Adrenal gland (tissue), 12 donors: ENCODE data around the gene NUDT3. TPM values are rescaled to one million over a fixed set of nuclear protein-coding genes. Genes with fewer than 3 reads are reported as not detected.

Experiments used
- DNase-seq, 7 donors: peaks; one replicate each; pipeline ENCODE4 v3.0.0-alpha.2; 2019 to 2020
- H3K27ac ChIP-seq, 5 donors: fragments of 200-600 bp; sonication (generic) in 4 of 5; 1 replicate in 3 of 5; 2 replicates in 2 of 5; pipeline versions ENCODE4 v1.5.1 to v1.8.0; 2016 to 2020; ENCODE audit warnings: mild to moderate bottlenecking in 1 of 5
- H3K27me3 ChIP-seq: fragments of 200-600 bp; 2 replicates; pipeline ENCODE4 v1.8.0; 2021
- H3K36me3 ChIP-seq, 2 donors: fragments of 200-600 bp; replicated peaks in 1 of 2; 1 replicate in 1 of 2; 2 replicates in 1 of 2; pipeline versions ENCODE4 v1.5.1 to v1.8.0; 2018 to 2022
- H3K4me1 ChIP-seq, 2 donors: fragments of 200-600 bp; replicated peaks in 1 of 2; 1 replicate in 1 of 2; 2 replicates in 1 of 2; pipeline versions ENCODE4 v1.5.1 to v1.8.0; 2018 to 2021
- H3K4me3 ChIP-seq, 4 donors: fragments of 200-600 bp; sonication (generic) in 3 of 4; one replicate each; pipeline ENCODE4 v1.5.1; 2016 to 2018
- H3K9me3 ChIP-seq, 3 donors: fragments of 200-600 bp; sonication (generic) in 1 of 3; replicated peaks in 1 of 3; 1 replicate in 2 of 3; 2 replicates in 1 of 3; pipeline versions ENCODE4 v1.5.1 to v1.8.0; 2016 to 2021
- POLR2A ChIP-seq, 2 donors: fragments of 450-650 bp; IDR thresholded peaks; one replicate each; pipeline ENCODE4 v1.6.1; 2017; ENCODE audit warnings: antibody characterized with exemption in 2 of 2, mild to moderate bottlenecking in 2 of 2, moderate library complexity in 1 of 2
- WGBS, 4 donors: extraction: QIAGEN DNeasy Blood & Tissue Kit in 2 of 4; methylation state at CpG; one replicate each; pipeline versions ENCODE4 v1.1.5 to v1.1.7; 2013 to 2017; 5-methylcytosine and 5-hydroxymethylcytosine counted together
- intact Hi-C, 2 donors: fragments of 100-400 bp; cut with DNase I; formaldehyde crosslinking; loops; one replicate each; pipeline versions ENCODE4 v1.14.1 to v1.15.0; 2022 to 2023
- polyA plus RNA-seq, 3 donors: library from polyadenylated mRNA; stranded (reverse); fragments of 200-250 nt in 2 of 3; fragments of 350-450 nt in 1 of 3; fragmentation: Illumina TruSeq in 1 of 3; extraction: RNeasy Lipid Tissue Mini Kit (QIAGEN cat#74804) in 1 of 3; gene quantifications; one replicate each; pipeline ENCODE4 v1.2.3, GENCODE V29; 2013 to 2014
- total RNA-seq, 9 donors: library from RNA; depleted of rRNA in 4 of 9; stranded (reverse); fragments of >200 nt in 4 of 9; fragments of 120-200 nt in 1 of 9; fragmentation: NEBNext Ultra II Directional in 1 of 9; extraction: Animal tissue kit (Norgen Biotek cat#: 25700) in 1 of 9; gene quantifications; one replicate each; pipeline versions ENCODE4 v1.1.0 to v1.2.4, GENCODE V29; 2013 to 2023
- TF ChIP-seq, protein P1 (sequence below), 6 experiments: fragments of 450-650 bp in 4 of 6; fragments of 200-600 bp in 2 of 6; sonication (generic) in 1 of 6; IDR thresholded peaks; 1 replicate in 5 of 6; 2 replicates in 1 of 6; pipeline versions ENCODE4 v1.5.1 to v1.8.0; 2016 to 2021; ENCODE audit warnings: antibody characterized with exemption in 6 of 6, mild to moderate bottlenecking in 2 of 6, moderate library complexity in 1 of 6
- donor health status: healthy with polysubstance abuse.
- donor health status: Bipolar disorder and iron deficiency.
- donor health status: DM: yes; HTN: yes; CAD: no.
- donor health status: DM: no; HTN: no; CAD: no.
- donor health status: DM: no; HTN: no; CAD: no.
- donor health status: DM: yes; HTN: yes; CAD: no.

The NUDT3 gene
- total and polyA plus RNA-seq, 12 donors = 18.2 to 56.3 (median 40.9) TPM

DNA sequence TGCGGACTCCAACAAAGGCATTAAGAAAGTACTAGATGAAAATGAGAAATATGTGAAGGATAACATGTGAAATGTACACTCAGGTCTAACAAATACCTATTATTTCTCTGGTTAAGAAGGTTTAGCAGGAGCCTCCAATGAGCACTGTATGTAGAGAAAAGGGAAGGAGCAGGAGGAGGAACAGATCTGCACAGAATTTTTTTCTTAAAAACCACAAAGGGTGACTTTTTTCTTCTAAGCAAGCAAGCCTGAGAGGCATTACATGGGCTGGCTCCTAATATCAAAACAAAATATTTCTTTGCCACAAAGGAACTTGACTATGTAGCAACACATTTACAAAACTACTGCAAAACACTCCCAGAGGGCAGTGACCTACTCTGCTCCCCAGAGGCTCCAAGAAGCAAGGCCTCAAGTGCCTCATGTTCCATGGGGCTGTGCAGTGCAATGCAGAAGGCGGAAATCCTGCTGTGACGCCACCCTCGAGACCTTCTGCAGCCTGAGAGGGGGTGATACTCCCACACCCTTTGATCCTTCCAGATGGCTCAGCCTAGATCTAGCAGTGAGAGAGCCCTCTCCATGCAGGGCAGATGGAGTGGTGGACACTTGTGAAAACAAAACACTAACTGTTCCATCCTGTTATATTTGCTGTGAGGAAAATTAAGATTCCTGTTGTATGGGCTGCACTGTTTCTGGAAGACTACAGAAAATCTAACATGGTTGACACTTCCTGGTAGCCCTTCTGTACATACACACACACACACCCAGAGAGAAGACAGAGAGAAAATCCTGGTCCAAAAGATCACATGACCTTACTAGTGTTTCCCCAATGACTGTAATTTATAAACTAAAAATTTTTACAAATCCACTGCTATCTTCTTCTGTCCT, 107.7 kb downstream of the NUDT3 start:
- intact Hi-C loops = no loop called here
- WGBS, 4 donors = 46 to 76% (median 72%) methylated on average over 1 to 4 of the region's 4 CpGs
- H3K36me3 ChIP-seq = no peaks in the 10 kb centered on the region
- no peak overlapping the region for H3K4me3 ChIP-seq
- H3K4me1 ChIP-seq = peaks cover 6 to 33% of the 10 kb centered on the region in 2 donors
- H3K9me3 ChIP-seq = no peaks in the 10 kb centered on the region
- peak overlapping the region in 3 of 5 donors; percentile 4 to 84 (median 48) for H3K27ac ChIP-seq
- DNase-seq = peak; percentile 38 to 83 (median 69)
- H3K27me3 ChIP-seq = no peaks in the 10 kb centered on the region
- TF ChIP-seq, protein P1, sequence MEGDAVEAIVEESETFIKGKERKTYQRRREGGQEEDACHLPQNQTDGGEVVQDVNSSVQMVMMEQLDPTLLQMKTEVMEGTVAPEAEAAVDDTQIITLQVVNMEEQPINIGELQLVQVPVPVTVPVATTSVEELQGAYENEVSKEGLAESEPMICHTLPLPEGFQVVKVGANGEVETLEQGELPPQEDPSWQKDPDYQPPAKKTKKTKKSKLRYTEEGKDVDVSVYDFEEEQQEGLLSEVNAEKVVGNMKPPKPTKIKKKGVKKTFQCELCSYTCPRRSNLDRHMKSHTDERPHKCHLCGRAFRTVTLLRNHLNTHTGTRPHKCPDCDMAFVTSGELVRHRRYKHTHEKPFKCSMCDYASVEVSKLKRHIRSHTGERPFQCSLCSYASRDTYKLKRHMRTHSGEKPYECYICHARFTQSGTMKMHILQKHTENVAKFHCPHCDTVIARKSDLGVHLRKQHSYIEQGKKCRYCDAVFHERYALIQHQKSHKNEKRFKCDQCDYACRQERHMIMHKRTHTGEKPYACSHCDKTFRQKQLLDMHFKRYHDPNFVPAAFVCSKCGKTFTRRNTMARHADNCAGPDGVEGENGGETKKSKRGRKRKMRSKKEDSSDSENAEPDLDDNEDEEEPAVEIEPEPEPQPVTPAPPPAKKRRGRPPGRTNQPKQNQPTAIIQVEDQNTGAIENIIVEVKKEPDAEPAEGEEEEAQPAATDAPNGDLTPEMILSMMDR (IDR thresholded peaks at IDR 0.05) = no peak
- no peak for TF ChIP-seq POLR2A (IDR thresholded peaks at IDR 0.05)

DNA sequence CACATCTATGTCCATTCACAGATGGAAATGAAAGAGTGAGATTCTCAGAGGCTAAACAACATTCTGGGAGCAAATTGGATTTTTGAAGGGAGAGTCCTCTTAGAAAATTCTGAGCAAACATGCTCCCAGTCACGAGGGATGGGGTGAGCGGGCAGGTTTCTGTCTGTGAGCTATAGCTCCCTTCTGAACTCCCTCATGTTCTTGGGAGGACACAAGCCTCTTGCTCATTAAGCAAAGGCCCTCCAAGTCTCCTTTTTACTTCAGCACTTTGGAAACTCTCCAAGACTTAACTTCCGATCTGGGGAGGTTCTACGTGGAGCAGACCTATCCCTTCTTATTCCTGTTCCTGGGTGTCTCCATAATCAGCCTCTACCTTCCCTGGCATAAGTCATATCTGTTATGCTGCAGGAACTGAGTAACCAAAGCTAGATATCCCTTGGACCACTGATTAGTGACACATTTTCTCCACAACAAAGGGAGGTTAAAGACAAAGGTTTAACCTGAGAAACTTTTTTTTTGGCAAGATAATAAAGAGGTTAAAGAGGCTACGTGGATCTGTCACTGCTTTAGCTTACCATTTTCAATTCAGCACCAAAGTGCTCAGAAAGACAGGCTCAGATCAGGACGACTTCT, 110.7 kb downstream of the NUDT3 start:
- WGBS, 4 donors = 73 to 86% (median 84%) methylated on average over 6 of the region's 6 CpGs
- peaks cover 0 to 18% of the 10 kb centered on the region in 2 donors for H3K4me1 ChIP-seq
- intact Hi-C loops = no loop called here

DNA sequence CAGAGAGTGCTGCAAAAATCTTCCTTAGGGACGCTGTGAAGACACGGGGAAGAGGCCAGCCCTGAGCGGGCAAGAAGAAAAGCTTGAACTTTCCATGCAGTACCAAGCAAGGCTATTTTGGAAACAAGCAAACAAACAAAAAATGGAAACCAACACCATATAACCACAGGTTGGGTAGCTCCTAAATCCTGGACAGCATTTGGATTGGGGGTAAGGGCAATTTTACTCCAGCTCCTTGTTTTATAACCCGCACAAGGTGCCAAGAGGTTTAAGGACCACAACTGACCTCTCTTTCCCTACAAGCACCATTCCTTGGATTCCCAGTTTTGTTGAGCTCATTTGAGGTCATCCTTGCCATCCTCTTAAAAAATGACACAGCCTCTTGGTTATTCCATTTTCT, 112.3 kb downstream of the NUDT3 start:
- TF ChIP-seq, protein P1 (IDR thresholded peaks at IDR 0.05) = no peak
- no peak for TF ChIP-seq POLR2A (IDR thresholded peaks at IDR 0.05)
- no peaks in the 10 kb centered on the region for H3K9me3 ChIP-seq
- intact Hi-C loops = no loop called here
- H3K4me3 ChIP-seq = no peak overlapping the region
- WGBS, 4 donors = 93 to 95% (median 95%) methylated on average over 4 of the region's 4 CpGs
- H3K27ac ChIP-seq = no peak overlapping the region
- peaks cover 0 to 11% of the 10 kb centered on the region in 2 donors for H3K4me1 ChIP-seq
- no peak for DNase-seq
- H3K27me3 ChIP-seq = no peaks in the 10 kb centered on the region
- no peaks in the 10 kb centered on the region for H3K36me3 ChIP-seq

More for the DNA sequence above, 110.7 kb downstream of the NUDT3 start:
- Histone ChIP-seq H3K27ac (no peak overlapping the region), H3K27me3 (no peaks in the 10 kb centered on the region), H3K36me3 (no peaks in the 10 kb centered on the region), H3K4me3 (no peak overlapping the region), H3K9me3 (no peaks in the 10 kb centered on the region)
- DNase-seq = no peak
- TF ChIP-seq POLR2A (IDR thresholded peaks at IDR 0.05) = no peak
- TF ChIP-seq, protein P1 (IDR thresholded peaks at IDR 0.05) = no peak

DNA sequence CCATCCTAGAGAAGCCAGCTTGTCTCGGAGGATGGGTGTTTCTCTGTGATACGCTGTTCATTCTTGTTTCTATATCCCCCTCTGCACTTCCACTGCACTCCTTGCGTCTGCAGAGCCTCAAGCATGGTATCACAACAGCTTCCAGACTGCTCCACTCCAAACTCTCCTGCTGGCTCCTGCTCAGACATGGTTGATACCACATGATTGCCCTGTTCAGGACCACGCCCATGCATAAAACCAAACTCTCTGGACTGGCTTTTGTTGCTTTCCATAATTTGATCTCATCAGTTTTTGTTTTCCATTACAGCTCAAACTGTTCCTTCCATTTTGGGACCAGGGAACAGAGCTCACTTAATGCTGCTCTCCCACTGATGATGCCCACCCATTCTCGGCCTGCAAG, 113.6 kb downstream of the NUDT3 start:
- intact Hi-C loops = no loop called here
- DNase-seq = no peak
- peaks cover 0 to under 1% of the 10 kb centered on the region in 2 donors for H3K4me1 ChIP-seq
- no peak overlapping the region for H3K4me3 ChIP-seq
- no peaks in the 10 kb centered on the region for H3K27me3 ChIP-seq
- H3K27ac ChIP-seq = no peak overlapping the region
- 88 to 99% (median 95%) methylated on average over 5 of the region's 5 CpGs for WGBS, 4 donors
- no peaks in the 10 kb centered on the region for H3K9me3 ChIP-seq
- H3K36me3 ChIP-seq = no peaks in the 10 kb centered on the region
- TF ChIP-seq, protein P1 (IDR thresholded peaks at IDR 0.05) = no peak
- no peak for TF ChIP-seq POLR2A (IDR thresholded peaks at IDR 0.05)
